ENCODE data around the gene PLEKHG3. TPM values are rescaled to one million over a fixed set of nuclear protein-coding genes. Genes with fewer than 3 reads are reported as not detected.
"Not testable (repeated sequence)": the region's sequence is repeated elsewhere in the genome, so short reads cannot be mapped to it uniquely, and the experiment has no call there.

The PLEKHG3 gene
- total RNA-seq, 1 experiment from 2014 or later, result 1.9 TPM

DNA sequence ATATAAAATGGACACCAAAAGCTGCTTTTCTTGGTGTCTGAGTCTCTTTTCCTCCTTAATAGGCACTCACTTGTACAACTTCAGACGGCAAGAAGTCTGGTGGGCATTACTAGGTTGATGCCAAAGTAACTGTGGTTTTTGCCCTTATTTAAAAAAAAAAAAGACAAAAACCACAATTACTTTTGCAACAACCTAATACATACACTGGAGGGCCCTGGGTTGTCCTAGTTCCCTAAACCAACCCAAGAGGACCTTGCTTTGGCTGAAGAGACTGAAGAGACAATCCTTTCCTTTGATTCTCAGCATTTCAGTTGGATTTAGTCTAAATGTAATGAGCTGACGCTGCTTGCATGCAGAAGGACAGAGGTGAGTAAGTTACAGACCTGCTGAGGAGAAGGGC lies 16.2 kb upstream of the PLEKHG3 start:
- no peak for DNase-seq (ENCODE audit: low read depth)

DNA sequence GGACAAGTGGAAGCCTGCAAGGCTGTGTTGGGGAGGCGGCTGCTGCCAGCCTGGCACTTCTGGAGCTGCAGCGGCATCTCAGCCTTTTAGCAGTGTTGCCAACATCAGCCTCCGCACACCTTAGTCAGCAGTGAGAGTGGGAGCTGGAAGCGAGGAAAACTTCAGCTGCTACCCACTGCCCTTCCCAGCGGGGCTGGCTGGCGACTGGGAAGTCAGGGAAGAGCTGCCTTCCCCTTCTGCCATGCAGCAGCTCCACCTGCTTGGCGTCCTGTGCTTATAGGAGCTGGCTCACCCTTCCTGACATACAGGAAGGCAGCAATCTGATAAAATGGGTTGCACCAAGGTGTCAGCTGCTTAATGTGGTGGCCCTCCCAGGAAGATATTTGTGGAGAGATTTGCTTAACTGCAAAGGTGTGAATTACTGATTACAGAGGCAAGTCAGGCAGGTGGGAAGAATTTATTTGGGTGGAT lies 15.4 kb upstream of the PLEKHG3 start:
- DNase-seq (ENCODE audit: low read depth), result no peak

DNA sequence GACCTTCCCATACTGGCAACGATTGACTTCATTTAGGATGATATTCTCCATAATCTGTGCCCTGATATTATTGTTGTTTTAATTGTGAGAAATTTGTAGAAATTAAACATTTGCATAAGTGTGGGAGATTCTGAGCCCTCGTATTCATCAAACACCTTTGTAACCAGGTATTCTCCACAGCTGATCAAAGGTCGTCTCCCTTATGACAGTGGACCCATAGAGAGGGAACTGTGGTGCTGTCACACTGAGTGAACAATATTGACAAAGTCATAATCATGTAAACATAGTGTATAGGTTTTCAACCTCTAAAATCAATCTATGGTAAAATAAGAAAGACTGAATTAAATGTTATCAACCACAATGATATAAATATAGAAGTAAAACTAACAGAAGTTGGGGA lies 14.9 kb upstream of the PLEKHG3 start:
- no peak for DNase-seq (ENCODE audit: low read depth)

DNA sequence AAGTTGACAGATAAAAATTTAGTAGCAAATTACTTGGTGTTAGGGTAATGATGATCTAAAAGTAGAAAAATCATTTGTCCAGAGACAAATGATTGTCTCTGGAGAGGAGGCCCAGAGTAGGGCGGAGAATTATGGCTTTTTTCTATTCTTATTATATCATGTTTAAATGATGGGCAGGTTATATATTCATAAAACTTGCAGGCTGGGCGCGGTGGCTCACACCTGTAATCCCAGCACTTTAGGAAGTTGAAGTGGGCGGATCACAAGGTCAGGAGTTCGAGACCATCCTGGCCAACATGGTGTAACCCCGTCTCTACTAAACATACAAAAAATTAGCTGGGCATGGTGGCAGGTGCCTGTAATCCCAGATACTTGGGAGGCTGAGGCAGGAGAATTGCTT lies 13.6 kb upstream of the PLEKHG3 start:
- not testable (repeated sequence) for DNase-seq (ENCODE audit: low read depth)

DNA sequence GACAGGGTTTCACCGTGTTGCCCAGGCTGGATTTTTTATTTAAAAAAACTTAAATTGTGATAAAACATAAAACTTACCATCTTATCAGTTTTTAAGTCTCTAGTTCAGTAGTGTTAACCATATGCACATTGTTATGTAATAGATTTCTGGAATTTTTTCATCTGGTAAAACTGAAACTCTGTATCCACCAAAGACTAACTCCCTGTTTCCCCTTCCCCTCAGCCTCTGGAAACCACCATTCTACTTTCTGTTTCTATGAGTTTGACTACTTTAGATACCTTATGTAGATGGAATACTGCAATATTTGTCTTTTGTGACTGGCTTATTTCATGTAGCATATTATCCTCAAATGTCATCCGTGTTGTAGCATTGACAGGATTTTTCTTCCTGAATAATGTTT lies 12.8 kb upstream of the PLEKHG3 start:
- DNase-seq (ENCODE audit: low read depth), result no peak

DNA sequence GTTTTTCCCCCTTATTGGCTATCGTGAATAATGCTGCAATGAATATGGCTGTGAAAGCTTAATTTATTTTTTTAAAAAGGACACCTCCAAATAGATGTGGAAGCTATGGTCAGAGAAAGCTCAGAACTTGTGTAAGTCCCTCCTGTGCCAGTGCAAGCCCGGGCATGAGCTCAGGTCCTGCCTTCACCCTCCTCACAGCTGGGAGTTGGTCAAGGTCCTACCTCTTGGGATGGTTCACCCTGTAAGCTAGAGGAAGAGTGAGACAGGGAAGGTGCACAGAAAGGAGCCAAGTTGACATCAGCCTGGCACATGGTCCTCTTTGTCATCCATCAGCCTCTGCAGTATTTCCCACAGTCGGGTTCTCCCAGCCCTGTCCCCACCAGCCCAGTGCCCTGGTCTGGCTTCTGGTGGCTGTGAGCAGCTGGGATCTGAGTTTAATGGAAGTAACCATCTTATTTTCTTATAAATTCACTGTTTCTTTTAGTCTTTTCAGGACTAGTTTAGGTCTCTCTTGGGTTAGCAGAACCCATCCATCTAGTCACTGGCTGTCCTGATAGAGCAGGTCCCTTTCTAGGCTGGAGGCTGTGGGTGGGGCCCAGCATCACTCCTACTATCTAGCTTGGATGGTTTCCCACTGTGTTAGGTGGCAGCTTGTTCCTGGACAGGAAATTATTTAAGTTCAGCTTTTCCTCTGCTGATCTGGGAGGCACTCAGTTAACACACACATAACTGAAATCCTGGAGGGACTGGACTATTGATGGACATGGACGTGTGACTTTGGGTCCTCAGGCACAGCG lies 11.8 kb upstream of the PLEKHG3 start:
- DNase-seq (ENCODE audit: low read depth), result no peak

DNA sequence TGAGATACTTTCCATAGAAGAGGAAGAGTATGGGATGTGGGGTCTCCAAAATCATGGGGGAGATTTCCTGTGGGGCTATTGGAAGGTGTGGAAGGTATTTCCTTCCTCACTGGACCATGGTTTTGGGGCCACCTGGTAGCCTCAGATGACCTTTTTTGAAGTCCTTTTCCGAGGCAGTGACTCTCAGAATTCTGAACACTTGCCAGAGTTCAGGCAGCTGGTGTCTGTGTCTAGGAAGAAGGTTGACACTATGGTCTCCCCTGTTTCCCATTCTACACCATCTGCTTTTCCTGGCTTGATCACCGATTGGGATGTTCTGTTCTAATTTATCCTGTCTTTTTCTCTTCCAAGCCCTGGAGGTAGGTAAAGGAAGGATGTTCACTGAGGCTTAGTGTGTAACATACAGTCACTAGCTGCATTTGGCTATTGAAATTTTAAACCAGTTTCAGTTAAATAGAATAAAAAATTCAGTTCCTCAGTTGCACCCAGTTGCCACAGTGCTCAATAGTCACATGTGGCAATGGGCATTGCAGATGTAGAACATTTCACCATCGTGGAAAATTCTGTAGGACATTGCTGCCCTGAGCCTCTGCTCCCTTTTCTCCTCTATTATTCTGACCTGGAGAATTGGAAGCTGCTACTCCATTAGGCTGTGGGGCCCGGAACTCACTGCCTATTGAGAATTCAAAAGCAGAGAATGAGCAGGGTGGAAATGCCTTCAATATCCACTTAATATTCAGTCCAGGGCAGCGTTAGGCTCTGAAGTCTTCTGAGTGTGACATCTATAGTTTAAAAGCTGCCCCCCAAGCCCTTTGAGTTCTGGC lies 11.0 kb upstream of the PLEKHG3 start:
- DNase-seq (ENCODE audit: low read depth), result no peak

DNA sequence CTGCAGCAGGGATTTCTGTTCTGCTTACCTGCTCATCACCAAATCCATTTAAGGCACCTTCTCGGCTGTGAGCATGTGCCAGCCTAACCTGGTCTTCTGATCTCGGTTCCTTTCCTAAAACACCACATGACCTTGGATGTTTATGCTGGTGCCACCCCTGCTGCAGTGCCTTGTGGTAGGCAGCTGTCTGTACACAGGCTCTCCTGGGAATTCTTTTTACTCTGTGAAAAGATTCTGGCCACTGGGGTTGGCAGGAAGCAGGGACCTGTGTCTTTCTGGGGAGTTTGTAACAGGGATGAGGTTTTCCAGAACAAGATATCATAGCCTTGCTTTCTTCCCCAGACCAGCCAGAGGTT lies 10.4 kb upstream of the PLEKHG3 start:
- DNase-seq (ENCODE audit: low read depth), result no peak

DNA sequence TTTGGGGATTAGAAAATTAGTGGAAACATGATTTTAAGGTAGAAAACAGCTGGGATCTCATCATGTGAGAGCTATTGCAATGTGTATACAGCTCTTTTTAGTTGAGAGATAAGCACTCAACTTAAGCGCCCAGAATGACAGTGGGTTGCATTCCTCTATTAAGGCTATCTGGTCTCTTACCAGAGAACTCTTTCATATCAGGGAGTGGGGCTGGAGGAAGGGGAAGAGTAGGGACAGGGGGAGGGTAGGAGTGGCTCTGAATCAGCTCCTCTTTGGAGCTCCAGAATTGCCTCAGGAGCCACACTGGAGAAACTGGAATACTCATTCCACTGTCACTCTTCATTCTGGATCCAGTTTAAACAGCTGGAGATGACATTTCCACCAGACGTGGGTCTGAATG lies 9.2 kb upstream of the PLEKHG3 start:
- DNase-seq (ENCODE audit: low read depth), result no peak

DNA sequence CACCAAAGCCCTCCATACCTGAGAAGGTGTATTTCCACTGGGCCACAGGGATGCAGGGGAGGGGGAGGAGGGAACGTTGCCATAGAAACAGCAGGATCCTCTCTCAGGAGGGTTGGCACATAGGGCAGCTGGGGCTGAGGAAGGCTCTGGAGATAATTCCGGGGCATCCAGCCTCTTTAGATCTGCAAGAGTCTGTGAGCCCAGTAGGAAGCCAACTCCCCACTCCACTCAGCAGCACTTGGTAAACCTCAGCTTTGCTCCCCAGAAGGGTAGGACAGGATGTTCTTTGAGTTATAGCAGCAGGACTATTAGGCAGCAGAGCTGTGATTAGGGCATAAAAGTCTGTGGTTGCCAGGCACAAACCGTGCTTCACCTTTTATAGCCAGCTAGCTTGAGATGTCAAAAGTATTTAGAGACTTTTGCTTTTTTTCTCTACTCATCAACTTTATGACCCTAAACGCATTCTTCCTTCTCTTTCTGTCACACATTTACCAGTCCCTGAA lies 7.8 kb upstream of the PLEKHG3 start:
- no peak for DNase-seq (ENCODE audit: low read depth)

DNA sequence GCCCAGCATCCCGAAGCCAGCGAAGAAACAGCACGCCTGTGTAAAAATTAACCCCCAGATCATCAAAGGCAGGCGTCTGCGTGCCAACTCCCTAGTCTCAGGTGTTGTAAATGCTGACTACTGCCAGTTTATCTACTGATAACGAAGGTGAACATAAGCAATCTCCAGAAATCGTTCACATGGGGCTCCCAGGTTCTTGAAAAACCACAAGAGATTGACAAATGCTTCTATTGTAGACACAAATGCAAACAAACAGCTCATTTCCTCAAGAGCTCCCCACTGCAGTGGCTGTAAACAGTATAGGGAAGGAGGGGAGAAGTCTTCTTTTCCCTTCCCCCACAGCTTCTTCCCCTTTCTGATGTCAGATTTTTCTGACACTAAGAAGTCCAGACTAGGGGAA lies 5.3 kb upstream of the PLEKHG3 start:
- no peak for DNase-seq (ENCODE audit: low read depth)

DNA sequence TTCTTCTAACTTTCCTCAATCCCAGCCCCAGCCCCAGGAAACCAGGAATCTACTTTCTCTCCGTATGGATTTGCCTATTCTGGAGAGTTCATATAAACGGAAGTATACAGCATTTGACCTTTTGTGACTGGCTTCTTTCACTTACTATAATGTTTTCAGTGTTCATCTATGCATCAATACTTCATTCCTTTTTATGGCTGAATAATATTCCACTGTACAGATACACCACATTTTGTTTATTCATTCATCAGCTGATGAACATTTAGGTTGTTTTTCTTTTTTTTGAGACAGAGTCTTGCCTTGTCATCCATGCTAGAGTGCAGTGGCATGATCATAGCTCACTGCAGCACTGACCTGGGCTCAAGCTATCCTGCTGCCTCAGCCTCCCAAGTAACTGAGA lies 3.9 kb upstream of the PLEKHG3 start:
- DNase-seq (ENCODE audit: low read depth), result no peak

DNA sequence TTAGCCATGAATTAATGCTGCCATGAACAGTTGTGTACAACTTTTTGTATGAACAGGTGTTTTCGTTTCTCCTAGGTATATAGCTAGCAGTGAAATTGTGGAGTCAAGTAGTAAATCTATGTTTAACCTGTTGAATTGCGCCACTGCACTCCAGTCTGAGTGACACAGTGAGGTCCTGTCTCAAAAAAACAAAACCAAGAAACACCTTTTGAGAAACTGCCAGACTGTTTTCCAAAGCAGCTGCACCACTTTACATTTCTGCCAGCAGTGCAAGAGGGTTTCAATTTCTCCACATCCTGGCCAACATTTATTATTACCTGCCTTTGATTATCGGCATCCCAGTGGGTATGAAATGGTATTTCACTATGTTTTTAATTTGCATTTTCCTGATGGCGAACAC lies 3.3 kb upstream of the PLEKHG3 start:
- no peak for DNase-seq (ENCODE audit: low read depth)

DNA sequence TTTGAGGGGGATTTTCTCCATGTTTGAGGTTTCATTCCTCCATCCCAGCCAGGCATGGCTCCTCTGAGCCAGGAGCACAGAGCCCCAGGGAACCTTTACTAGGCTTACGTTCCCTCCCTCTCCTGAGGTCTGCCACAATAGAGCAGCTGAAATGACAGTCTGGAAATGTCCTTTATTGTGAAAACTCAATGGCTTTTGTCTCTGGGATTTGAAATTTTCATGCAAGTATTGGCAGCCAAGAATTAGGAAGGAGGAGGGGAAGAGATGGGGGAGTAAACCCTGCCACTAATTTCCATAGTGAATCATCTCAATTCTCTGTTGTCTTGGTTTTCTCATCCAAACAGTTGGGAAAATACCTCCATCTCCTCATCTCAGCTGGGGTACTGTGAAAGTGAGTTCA lies 2.6 kb upstream of the PLEKHG3 start:
- DNase-seq (ENCODE audit: low read depth), result no peak

DNA sequence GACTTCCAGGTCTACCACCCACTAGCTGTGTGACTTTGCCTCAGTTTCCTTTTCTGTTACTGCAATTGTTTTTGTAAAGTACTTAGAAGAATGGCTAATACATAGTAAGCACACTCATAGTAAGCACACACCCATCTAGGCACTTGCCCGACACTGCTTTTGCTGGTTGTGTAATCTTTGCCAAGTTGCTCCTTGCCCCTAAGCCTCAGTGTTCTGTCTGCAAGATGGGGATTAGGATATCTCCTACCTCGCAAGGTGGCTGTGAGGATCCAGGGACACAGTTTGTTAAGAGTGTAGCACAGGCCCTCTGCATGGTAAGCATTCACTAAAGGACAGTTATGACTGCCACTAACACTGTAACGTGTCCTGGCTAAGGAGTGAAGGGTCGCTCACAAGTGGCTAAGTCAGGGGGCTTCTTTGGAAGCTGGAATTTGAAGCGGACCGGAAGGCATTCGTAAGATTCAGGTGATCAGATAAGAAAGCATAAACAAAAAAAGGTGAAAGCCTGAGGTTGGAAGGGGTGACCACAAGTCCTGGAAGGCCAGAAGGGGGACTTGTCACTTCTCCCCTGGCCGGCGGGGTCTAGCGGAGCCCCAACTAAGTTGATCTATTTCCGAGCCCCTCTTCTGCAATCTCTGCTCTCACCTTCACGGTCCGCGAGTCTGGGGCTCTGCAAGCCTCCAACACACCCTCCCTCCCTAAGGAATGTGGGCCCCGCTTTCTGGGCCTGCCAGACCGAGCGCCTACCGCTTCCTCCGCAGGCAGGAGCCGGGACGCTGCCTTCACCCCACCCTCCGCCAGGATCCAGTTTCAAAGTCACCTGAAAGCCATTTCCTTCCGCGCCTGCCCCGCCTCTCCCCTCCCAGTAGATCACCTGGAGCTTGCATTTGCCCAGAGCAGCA lies 1.5 kb upstream of the PLEKHG3 start:
- no peak for DNase-seq (ENCODE audit: low read depth)

DNA sequence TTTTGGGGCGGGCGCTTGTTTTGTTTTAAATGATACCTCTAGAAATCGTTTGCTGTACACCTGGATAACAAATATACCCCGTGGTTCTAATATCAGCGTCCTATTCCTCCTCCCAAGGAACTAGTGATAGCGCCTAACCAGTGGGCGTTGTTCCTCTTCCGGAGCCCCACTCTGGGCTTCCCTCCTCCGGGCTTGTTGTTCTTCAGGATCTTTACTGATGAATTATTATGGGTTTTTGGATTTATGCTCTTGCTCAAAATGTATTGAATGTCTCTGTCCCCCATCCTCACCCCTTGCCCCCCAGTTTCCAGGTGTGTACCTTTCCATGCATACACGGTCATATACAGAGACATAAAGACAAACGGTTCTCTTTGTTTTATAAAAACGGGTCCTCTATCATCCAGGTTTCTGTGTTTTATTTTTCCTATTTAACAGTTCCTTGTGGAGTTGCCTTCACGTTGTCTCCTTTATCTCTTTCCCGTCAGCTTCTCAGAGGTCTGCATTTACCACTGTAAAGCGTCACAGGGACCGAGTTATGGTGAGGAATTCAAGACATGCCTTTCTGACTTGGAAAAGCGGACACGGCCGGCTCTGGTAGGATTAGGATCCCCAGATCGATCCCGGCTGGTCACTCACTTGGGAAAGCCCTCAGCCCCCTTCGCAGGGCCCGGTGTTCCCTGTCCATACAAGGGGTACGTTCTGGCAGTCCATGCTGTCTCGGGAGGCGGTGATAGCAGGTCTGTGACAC lies 655 bp upstream of the PLEKHG3 start:
- DNase-seq (ENCODE audit: low read depth), result no peak

DNA sequence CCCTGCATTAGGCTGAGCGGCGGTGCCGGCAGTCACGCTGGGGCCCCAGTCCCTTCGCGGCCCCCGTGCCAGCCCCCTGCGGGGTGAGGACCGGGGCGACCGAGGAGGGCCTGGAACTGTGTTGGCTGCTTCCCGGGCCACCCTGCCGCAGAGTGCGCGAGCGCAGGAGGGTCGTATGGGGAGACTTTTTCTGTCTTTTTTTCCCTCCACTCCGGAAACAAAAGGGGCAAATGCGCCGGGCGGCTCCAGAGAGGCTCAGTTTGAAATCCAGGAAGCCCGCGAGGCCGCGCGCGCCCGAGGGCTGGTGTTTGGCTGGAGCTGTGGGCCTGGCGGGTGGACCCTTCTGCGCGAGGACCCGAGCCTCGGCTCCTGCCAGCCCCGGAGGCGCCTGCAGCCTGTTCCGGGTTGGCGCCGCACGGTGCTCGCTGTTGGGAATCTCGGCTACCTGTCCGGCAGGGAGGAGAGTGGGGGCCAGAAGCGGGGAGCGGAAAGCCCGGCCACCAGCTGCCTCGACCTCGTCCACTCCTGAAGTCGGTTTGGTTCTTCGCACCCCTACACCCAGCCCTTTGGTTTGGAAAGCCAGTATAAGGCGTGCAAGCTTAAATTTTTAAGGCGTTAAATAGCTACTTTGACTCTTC lies 638 bp downstream of the PLEKHG3 start:
- DNase-seq (ENCODE audit: low read depth), result no peak

DNA sequence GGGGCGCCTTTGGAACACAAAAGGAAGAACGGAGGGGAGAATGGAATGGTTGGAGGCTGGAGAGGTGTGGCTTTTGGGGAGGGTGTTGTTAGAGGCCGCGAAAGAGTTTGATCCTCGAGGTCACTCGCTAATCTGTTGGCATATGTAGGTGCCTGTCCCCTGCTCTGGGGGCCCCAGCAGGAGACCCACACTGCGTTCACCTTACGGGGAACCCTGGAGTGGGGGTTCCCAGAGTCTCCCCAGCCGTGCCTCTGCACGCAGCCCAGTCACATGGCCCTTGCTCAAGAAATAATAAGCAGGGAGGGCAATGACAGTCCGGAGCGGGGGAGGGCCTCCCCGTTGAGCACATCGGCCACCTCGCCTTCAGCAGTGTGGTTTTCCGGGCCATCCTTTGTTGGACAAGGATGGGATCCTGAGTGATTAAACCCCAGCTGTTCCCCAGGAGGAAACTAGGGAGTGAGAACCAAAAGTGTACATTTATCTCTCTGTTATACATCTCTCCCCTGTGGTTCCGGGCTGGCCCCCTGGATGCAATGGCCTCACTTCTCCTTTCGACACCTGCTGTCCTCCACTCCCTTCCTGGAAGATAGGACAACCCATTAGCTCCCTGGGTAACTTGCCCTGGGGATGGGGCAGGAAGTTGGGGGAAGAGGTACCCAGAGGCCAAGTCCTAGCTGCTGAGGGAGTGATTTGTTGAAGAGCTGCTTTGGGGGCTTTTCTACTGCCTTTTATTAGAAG lies 1.3 kb downstream of the PLEKHG3 start:
- peak; percentile 36 for DNase-seq (ENCODE audit: low read depth)

DNA sequence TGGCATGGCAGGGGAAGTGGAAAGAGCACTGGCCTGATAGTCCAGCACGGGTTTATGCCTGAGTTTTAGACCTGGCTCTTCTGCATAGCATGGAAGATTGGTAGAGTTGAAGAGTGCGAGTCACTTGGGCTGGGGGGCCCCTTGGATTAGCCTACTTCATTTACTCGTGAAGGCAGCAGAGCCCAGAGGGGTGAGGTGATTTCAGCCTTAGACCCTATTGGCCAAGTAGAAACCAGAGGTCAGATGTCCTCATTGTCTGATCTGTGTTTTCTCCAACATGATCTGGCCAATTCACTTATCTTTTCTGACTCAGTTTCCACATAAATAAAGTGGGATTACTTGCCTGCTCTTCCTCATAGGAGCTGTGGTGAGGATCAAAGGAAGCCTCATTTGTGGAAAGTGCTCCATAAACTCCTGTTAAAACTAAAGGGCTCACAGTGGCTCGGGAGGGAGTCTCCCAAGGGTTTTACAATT lies 1.9 kb downstream of the PLEKHG3 start:
- no peak for DNase-seq (ENCODE audit: low read depth)

All from RPMI7951 (cell line).